ENCODE measurements around the gene ENTPD8.

DNA sequence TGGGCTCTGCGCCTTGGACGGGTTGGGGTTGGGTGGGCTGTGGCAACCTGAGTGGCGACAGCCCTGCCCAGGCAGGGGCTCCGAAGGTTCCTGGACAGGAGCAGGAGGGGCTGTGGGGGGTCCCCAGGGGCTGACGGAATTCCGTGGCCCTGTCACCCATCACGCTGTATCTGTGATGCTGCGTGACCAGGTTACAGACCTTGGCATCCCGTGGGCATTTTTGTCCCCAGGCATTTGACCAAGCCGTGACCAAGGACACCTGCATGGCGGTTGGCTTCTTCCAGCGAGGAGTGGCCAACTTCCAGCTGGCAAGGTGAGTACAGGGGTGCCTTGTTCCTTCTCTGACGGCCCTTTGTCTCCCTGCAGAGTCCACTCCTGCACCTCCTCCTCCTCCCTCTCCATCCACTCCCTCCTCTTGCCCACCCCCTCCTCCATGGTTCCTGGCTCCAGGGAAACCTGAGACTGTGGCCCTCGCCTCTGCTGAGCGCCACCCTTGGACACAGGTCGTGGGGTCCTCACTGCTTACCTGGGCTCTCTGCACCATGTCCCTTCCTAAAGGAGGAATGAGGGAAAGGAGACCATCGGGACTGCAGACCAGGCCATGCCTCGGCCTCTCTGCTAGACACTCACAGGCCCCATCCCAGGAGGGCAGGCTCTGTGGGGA is 15.0 kb downstream of the ENTPD8 start:
- no peak for TF ChIP-seq CTCF (IDR thresholded peaks at IDR 0.05)
- TF ChIP-seq POLR2A (IDR thresholded peaks at IDR 0.05) = no peak

Measured in esophagus squamous epithelium (tissue), 4 donors.